HEK293T (cell line): ENCODE data around the gene SYS1.
A peak's percentile ranks its signal among the peaks of the same experiment; 100 is the strongest.

ENCODE experiments used
- CTCF ChIA-PET: fragments of 350-600 bp; formaldehyde crosslinking; extraction: SDS; loops from one replicate; lab custom pipeline; 2021; ENCODE audit warnings: antibody characterized with exemption, inconsistent platforms; lab: Yijun Ruan, JAX
- POLR2A ChIA-PET: fragments of 350-600 bp; formaldehyde crosslinking; extraction: SDS; loops from one replicate; lab custom pipeline; 2020; ENCODE audit warnings: antibody characterized with exemption, inconsistent platforms; lab: Yijun Ruan, JAX
- DNase-seq: peaks from one replicate; pipeline ENCODE4 v3.0.0; 2012; ENCODE audit warnings: mixed read lengths; ENCODE audit errors: extremely low spot score
- ARNT ChIP-seq: fragments of 450-650 bp; IDR thresholded peaks from 2 replicates; pipeline ENCODE4 v1.6.1; 2017; ENCODE audit warnings: mild to moderate bottlenecking
- BHLHE40 ChIP-seq: fragments of 450-650 bp; IDR thresholded peaks from 2 replicates; pipeline ENCODE4 v1.6.1; 2016; ENCODE audit warnings: mild to moderate bottlenecking, moderate library complexity, borderline replicate concordance
- CTBP1 ChIP-seq: fragments of 450-650 bp; IDR thresholded peaks from 2 replicates; pipeline ENCODE4 v1.6.1; 2016; ENCODE audit warnings: borderline replicate concordance
- ELF4 ChIP-seq: fragments of 450-650 bp; IDR thresholded peaks from 2 replicates; pipeline ENCODE4 v1.6.1; 2017; ENCODE audit warnings: antibody characterized with exemption
- FOXA1 ChIP-seq: fragments of 450-650 bp; IDR thresholded peaks from 2 replicates; pipeline ENCODE4 v1.6.1; 2016; ENCODE audit warnings: mild to moderate bottlenecking
- FOXK2 ChIP-seq: fragments of 450-650 bp; IDR thresholded peaks from 2 replicates; pipeline ENCODE4 v1.6.1; 2016; ENCODE audit warnings: mild to moderate bottlenecking
- FOXM1 ChIP-seq: fragments of 450-650 bp; IDR thresholded peaks from 2 replicates; pipeline ENCODE4 v1.6.1; 2017; ENCODE audit warnings: mild to moderate bottlenecking, borderline replicate concordance
- HDGF ChIP-seq: fragments of 450-650 bp; IDR thresholded peaks from 2 replicates; pipeline ENCODE4 v1.6.1; 2017; ENCODE audit warnings: antibody characterized with exemption, borderline replicate concordance
- L3MBTL2 ChIP-seq: fragments of 450-650 bp; conservative IDR thresholded peaks from 2 replicates; pipeline ENCODE4 v1.6.1; 2016; ENCODE audit warnings: mild to moderate bottlenecking
- LEF1 ChIP-seq: fragments of 450-650 bp; IDR thresholded peaks from 2 replicates; pipeline ENCODE4 v1.6.1; 2017; ENCODE audit warnings: mild to moderate bottlenecking, borderline replicate concordance
- NFRKB ChIP-seq: fragments of 450-650 bp; IDR thresholded peaks from 2 replicates; pipeline ENCODE4 v1.6.1; 2016; ENCODE audit warnings: mild to moderate bottlenecking, moderate library complexity
- PKNOX1 ChIP-seq: fragments of 450-650 bp; IDR thresholded peaks from 2 replicates; pipeline ENCODE4 v1.6.1; 2016
- SP1 ChIP-seq: fragments of 450-650 bp; IDR thresholded peaks from 2 replicates; pipeline ENCODE4 v1.6.1; 2017
- SUZ12 ChIP-seq: fragments of 450-650 bp; IDR thresholded peaks from 2 replicates; pipeline ENCODE4 v1.6.1; 2016; ENCODE audit warnings: mild to moderate bottlenecking
- TARDBP ChIP-seq: fragments of 450-650 bp; IDR thresholded peaks from 2 replicates; pipeline ENCODE4 v1.6.1; 2016
- ZNF384 ChIP-seq: fragments of 450-650 bp; IDR thresholded peaks from 2 replicates; pipeline ENCODE4 v1.6.1; 2016

The SYS1 gene

GRCh38 chr20:45318948-45319347 lies 44.0 kb upstream of the SYS1 start:
- TF ChIP-seq FOXK2 (no peak), CTBP1 (no peak), ZNF384 (no peak), ELF4 (no peak), FOXM1 (no peak), TARDBP (no peak), L3MBTL2 (no peak), PKNOX1 (no peak), HDGF (no peak), FOXA1 (no peak)
- no peak for DNase-seq
- CTCF ChIA-PET = interaction anchor here (0.7 to 1.7 kb wide), 6 partner anchors 18 to 549 kb away, joined by 3 to 8 read pairs (median 4); no protein-coding TSS in a partner anchor
- POLR2A ChIA-PET = interaction anchor here (1.0 kb wide), 1 partner anchor 118 kb away, joined by 3 read pairs; no protein-coding TSS in a partner anchor

- TF ChIP-seq CTBP1 (no peak), SUZ12 (no peak), TARDBP (no peak), LEF1 (no peak), BHLHE40 (no peak), NFRKB (no peak), SP1 (no peak), HDGF (no peak), ELF4 (no peak), PKNOX1 (no peak), L3MBTL2 (no peak), ZNF384 (no peak), FOXK2 (no peak), FOXM1 (no peak), FOXA1 (no peak)
- CTCF ChIA-PET = interaction anchor here (0.6 to 1.0 kb wide), 2 partner anchors 26 to 233 kb away, joined by 3 to 4 read pairs; no protein-coding TSS in a partner anchor
- no peak for DNase-seq
- POLR2A ChIA-PET = no interaction called here
These were observed 41.9 kb upstream of the SYS1 start for GRCh38 chr20:45320948-45321595.

- ChIA-PET POLR2A (interaction anchor here (1.0 kb wide), 1 partner anchor 24 kb away, joined by 3 read pairs; no protein-coding TSS in a partner anchor), CTCF (interaction anchor here (0.5 to 1.8 kb wide), 10 partner anchors 13 to 497 kb away, joined by 3 to 8 read pairs (median 4); no protein-coding TSS in a partner anchor)
- no peak for DNase-seq
- TF ChIP-seq BHLHE40 (no peak), PKNOX1 (peak; percentile 72), SP1 (no peak)
These were observed 40.0 kb upstream of the SYS1 start for GRCh38 chr20:45322952-45323383.

GRCh38 chr20:45323731-45324130 lies 39.2 kb upstream of the SYS1 start:
- DNase-seq = no peak
- ChIA-PET CTCF (interaction anchor here (1.1 to 1.8 kb wide), 4 partner anchors 12 to 142 kb away, joined by 3 to 5 read pairs (median 4); no protein-coding TSS in a partner anchor), POLR2A (no interaction called here)
- no peak for TF ChIP-seq ELF4

- DNase-seq = no peak
- CTCF ChIA-PET = no interaction called here
- POLR2A ChIA-PET = no interaction called here
- TF ChIP-seq FOXA1 (no peak), L3MBTL2 (no peak), TARDBP (no peak)
These were observed 37.6 kb upstream of the SYS1 start for GRCh38 chr20:45325371-45325770.

GRCh38 chr20:45328451-45328850 lies 34.5 kb upstream of the SYS1 start:
- DNase-seq = no peak
- CTCF ChIA-PET = no interaction called here
- TF ChIP-seq ELF4 (no peak), ZNF384 (no peak), FOXA1 (no peak), HDGF (no peak), FOXM1 (no peak), PKNOX1 (no peak), LEF1 (no peak), TARDBP (no peak), CTBP1 (no peak), L3MBTL2 (no peak), SUZ12 (no peak), SP1 (no peak), FOXK2 (no peak), ARNT (no peak), BHLHE40 (no peak), NFRKB (no peak)
- POLR2A ChIA-PET = no interaction called here
